Vagina (tissue), 2 donors: Measurements from ENCODE around the gene PPP1R2. TPM values are rescaled to one million over a fixed set of nuclear protein-coding genes. Genes with fewer than 3 reads are reported as not detected.
A peak's percentile ranks its signal among the peaks of the same experiment; 100 is the strongest.

Source experiments
- DNase-seq, 2 donors: peaks; one replicate each; pipeline ENCODE4 v3.0.0-alpha.2; 2017; ENCODE audit errors: extremely low spot score in 2 of 2
- H3K27ac ChIP-seq: fragments of 200-600 bp; sonication (generic); one replicate; pipeline ENCODE4 v1.5.1; 2019
- H3K27me3 ChIP-seq: fragments of 200-600 bp; sonication (generic); one replicate; pipeline ENCODE4 v1.5.1; 2019
- H3K36me3 ChIP-seq, 2 donors: fragments of 200-600 bp; sonication (generic); one replicate each; pipeline ENCODE4 v1.5.1; 2017 to 2019
- H3K4me1 ChIP-seq: fragments of 200-600 bp; sonication (generic); one replicate; pipeline ENCODE4 v1.5.1; 2019
- H3K4me3 ChIP-seq, 2 donors: fragments of 200-600 bp; sonication (generic); 1 replicate in 1 of 2; 2 replicates in 1 of 2; pipeline ENCODE4 v1.5.1; 2016 to 2019
- H3K9me3 ChIP-seq: fragments of 200-600 bp; sonication (generic); one replicate; pipeline ENCODE4 v1.5.1; 2019
- POLR2A ChIP-seq, 2 donors: fragments of 450-650 bp; IDR thresholded peaks; one replicate each; pipeline ENCODE4 v1.6.1; 2017; ENCODE audit warnings: antibody characterized with exemption in 2 of 2, mild to moderate bottlenecking in 2 of 2, moderate library complexity in 2 of 2
- POLR2AphosphoS5 ChIP-seq, 2 donors: sonication (generic); formaldehyde crosslinking; IDR thresholded peaks; one replicate each; pipeline ENCODE4 v1.9.0; 2017; ENCODE audit warnings: antibody characterized with exemption in 2 of 2, mild to moderate bottlenecking in 2 of 2, low read depth in 1 of 2; ENCODE audit not compliant: insufficient read depth in 1 of 2
- intact Hi-C: fragments of 100-400 bp; cut with DNase I; formaldehyde crosslinking; loops from one replicate; pipeline ENCODE4 v1.15.1; 2023
- total RNA-seq: library from RNA; depleted of rRNA; stranded (reverse); fragments of >200 nt; gene quantifications from one replicate; pipeline ENCODE4 v1.2.3, GENCODE V29; 2016
- TF ChIP-seq, protein P1 (sequence below), 3 experiments: fragments of 450-650 bp in 2 of 3; fragments of 200-600 bp in 1 of 3; sonication (generic) in 1 of 3; IDR thresholded peaks; one replicate each; pipeline ENCODE4 v1.5.1; 2017 to 2019; ENCODE audit warnings: antibody characterized with exemption in 3 of 3, mild to moderate bottlenecking in 2 of 3, moderate library complexity in 2 of 3

PPP1R2 gene
- total RNA-seq, 1 donor from 2014 or later = 98.0 TPM

DNA sequence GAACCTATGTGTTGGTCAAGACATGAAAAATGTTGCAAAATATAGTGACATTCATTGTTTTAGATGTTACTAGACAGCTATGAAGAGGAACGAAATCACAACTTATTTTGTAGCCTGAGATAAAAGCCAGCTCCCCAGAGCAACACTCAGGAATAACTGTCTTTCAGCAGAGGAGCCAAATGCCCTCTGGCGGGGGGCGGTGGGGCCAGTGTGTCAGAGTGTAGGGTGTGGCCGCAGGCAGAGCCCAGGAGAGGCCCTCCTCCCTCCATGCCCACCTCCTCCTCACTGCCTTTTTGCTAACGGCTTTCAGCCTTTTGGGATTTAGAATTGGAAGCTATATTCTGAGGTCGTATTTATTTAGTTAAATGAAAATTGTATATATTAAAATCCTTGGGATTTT is 23.7 kb upstream of the PPP1R2 start:
- H3K27me3 ChIP-seq = no peaks in the 10 kb centered on the region
- intact Hi-C loops = no loop called here
- no peaks in the 10 kb centered on the region for H3K4me1 ChIP-seq
- DNase-seq = no peak
- H3K36me3 ChIP-seq = no peaks in the 10 kb centered on the region
- no peak overlapping the region for H3K4me3 ChIP-seq
- no peak overlapping the region for H3K27ac ChIP-seq
- no peaks in the 10 kb centered on the region for H3K9me3 ChIP-seq
- TF ChIP-seq, protein P1, sequence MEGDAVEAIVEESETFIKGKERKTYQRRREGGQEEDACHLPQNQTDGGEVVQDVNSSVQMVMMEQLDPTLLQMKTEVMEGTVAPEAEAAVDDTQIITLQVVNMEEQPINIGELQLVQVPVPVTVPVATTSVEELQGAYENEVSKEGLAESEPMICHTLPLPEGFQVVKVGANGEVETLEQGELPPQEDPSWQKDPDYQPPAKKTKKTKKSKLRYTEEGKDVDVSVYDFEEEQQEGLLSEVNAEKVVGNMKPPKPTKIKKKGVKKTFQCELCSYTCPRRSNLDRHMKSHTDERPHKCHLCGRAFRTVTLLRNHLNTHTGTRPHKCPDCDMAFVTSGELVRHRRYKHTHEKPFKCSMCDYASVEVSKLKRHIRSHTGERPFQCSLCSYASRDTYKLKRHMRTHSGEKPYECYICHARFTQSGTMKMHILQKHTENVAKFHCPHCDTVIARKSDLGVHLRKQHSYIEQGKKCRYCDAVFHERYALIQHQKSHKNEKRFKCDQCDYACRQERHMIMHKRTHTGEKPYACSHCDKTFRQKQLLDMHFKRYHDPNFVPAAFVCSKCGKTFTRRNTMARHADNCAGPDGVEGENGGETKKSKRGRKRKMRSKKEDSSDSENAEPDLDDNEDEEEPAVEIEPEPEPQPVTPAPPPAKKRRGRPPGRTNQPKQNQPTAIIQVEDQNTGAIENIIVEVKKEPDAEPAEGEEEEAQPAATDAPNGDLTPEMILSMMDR (IDR thresholded peaks at IDR 0.05) = no peak
- TF ChIP-seq POLR2A (IDR thresholded peaks at IDR 0.05) = no peak
- no peak for TF ChIP-seq POLR2AphosphoS5 (IDR thresholded peaks at IDR 0.05; ENCODE audit: insufficient read depth in 1 of 2, low read depth in 1 of 2)

DNA sequence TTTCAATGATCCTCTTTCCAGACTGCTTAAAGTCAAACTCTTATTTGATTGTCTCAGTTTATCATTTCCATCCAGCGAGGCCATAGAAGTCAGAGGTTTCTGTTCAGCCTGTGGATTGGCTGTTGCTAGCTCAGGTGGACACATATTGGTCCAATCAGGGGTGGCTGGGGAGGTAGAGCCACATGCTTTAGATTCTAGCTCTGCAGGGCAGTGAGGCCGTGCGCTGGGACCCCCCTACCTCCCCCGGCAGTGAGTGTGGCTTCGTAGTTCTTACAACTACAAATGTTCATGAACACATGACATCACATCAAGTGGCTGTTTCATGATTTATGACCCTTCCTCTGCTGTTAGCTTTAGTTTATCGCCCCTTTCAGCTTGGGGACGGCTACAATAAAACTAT is 22.6 kb upstream of the PPP1R2 start:
- Histone ChIP-seq H3K36me3 (no peaks in the 10 kb centered on the region), H3K27ac (no peak overlapping the region), H3K4me1 (no peaks in the 10 kb centered on the region), H3K9me3 (no peaks in the 10 kb centered on the region), H3K27me3 (no peaks in the 10 kb centered on the region), H3K4me3 (no peak overlapping the region)
- DNase-seq = no peak
- TF ChIP-seq POLR2A (IDR thresholded peaks at IDR 0.05) (no peak), POLR2AphosphoS5 (IDR thresholded peaks at IDR 0.05; ENCODE audit: insufficient read depth in 1 of 2, low read depth in 1 of 2) (no peak)
- TF ChIP-seq, protein P1 (IDR thresholded peaks at IDR 0.05) = no peak
- intact Hi-C loops = no loop called here

DNA sequence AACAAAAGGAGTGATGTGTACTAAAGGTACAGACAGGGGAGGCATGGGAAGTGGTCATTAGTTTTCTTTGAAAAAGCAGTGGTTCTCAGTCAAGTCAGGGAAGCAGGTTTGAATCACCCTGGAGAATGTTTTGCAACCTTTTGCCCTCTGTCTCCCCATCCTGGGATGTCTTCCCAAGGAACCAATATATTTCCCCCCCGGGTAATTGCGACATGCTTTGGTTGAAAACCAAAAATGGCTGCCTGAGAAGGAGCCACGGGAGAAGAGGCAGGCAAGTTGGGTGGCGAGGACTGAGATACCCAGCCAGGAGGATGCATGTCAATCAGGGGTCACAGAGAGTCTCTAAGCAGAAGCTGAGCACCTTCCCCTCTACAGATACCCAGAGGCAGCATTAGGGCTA is 20.2 kb upstream of the PPP1R2 start:
- Histone ChIP-seq H3K4me3 (no peak overlapping the region), H3K27ac (no peak overlapping the region), H3K4me1 (no peaks in the 10 kb centered on the region), H3K27me3 (no peaks in the 10 kb centered on the region), H3K9me3 (no peaks in the 10 kb centered on the region), H3K36me3 (no peaks in the 10 kb centered on the region)
- intact Hi-C loops = no loop called here
- TF ChIP-seq POLR2A (IDR thresholded peaks at IDR 0.05) = no peak
- TF ChIP-seq POLR2AphosphoS5 (IDR thresholded peaks at IDR 0.05; ENCODE audit: insufficient read depth in 1 of 2, low read depth in 1 of 2) = no peak
- TF ChIP-seq, protein P1 (IDR thresholded peaks at IDR 0.05) = no peak
- DNase-seq = no peak

DNA sequence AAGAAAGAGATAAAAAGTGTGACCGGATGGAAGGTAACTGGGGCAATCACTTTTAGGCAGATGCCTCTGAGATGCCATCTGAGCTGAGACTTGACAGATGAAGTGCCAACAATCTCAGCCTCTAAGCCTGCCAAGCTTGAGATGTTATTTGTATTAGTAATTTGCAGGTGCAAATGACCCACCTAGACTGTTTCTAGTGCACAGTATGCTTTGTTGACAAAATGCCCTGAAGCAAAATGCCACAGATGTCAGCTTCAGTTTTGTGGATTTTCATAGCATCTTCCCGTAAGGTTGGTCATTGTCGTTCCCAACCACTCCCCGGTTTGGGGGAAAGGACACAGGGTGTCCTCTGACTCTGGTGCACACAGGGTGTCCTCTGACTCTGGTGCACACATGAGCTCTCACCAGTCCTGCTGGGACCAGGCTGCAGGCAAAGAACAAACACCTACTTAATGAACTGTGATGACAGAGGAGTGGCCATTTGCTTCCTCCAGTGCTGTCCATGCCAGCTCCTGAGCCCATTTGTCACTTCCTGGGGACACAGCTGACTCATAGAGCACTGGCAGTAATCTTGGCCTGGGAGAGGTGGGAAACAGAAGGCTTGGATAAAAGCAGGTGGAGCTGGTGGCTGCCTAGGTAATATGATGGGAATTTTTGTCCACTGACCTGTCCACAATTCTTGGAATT is 16.7 kb upstream of the PPP1R2 start:
- Histone ChIP-seq H3K27ac (no peak overlapping the region), H3K9me3 (no peaks in the 10 kb centered on the region), H3K4me3 (no peak overlapping the region), H3K4me1 (no peaks in the 10 kb centered on the region), H3K36me3 (no peaks in the 10 kb centered on the region), H3K27me3 (no peaks in the 10 kb centered on the region)
- intact Hi-C loops = no loop called here
- TF ChIP-seq POLR2AphosphoS5 (IDR thresholded peaks at IDR 0.05; ENCODE audit: insufficient read depth in 1 of 2, low read depth in 1 of 2) = no peak
- TF ChIP-seq POLR2A (IDR thresholded peaks at IDR 0.05) = no peak
- TF ChIP-seq, protein P1 (IDR thresholded peaks at IDR 0.05) = no peak
- no peak for DNase-seq

DNA sequence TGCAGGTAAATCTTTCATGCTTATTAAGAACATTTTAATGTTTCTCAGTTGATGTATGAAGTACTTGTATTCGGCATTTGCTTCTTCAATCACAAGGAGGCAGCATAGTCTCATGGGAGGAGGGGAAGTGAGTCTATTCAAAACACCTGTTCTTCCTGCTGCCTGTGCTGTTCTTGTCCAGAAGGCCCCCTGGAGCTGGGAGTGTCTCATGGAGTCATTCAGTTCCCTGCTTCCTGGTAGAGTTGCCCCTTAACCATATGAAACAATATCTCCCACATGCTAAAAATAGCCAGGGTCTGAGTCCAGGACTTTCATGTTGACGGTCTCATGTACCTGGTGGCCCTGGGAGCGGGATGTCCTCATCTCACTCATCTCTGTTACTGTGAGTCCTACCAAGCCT is 15.5 kb upstream of the PPP1R2 start:
- H3K4me3 ChIP-seq = no peak overlapping the region
- no peaks in the 10 kb centered on the region for H3K36me3 ChIP-seq
- H3K27ac ChIP-seq = no peak overlapping the region
- H3K4me1 ChIP-seq = no peaks in the 10 kb centered on the region
- DNase-seq = no peak
- intact Hi-C loops = no loop called here
- TF ChIP-seq, protein P1 (IDR thresholded peaks at IDR 0.05) = peak in 1 of 3 experiments; percentile 14
- no peak for TF ChIP-seq POLR2A (IDR thresholded peaks at IDR 0.05)
- no peaks in the 10 kb centered on the region for H3K9me3 ChIP-seq
- no peaks in the 10 kb centered on the region for H3K27me3 ChIP-seq
